Nephron progenitor cell (in vitro differentiated cells): ENCODE data around the gene RNF144A.
A peak's percentile ranks its signal among the peaks of the same experiment; 100 is the strongest.

Experiments
- DNase-seq: peaks from one replicate; pipeline ENCODE4 v3.0.0; 2021
- H3K27ac Mint-ChIP-seq: 2 replicates; pipeline ENCODE4 v1.8.0; 2021; ENCODE audit warnings: mild to moderate bottlenecking, moderate library complexity, mixed read lengths
- H3K27me3 Mint-ChIP-seq: 2 replicates; pipeline ENCODE4 v1.8.0; 2021; ENCODE audit warnings: mild to moderate bottlenecking, low read depth, mixed read lengths; ENCODE audit not compliant: poor library complexity
- H3K36me3 Mint-ChIP-seq: 2 replicates; pipeline ENCODE4 v1.8.0; 2021; ENCODE audit warnings: low read depth, mixed read lengths
- H3K4me1 Mint-ChIP-seq: 2 replicates; pipeline ENCODE4 v1.8.0; 2021; ENCODE audit warnings: mixed read lengths
- H3K4me3 Mint-ChIP-seq: 2 replicates; pipeline ENCODE4 v1.8.0; 2021; ENCODE audit warnings: mild to moderate bottlenecking, moderate library complexity, mixed read lengths
- H3K9me3 Mint-ChIP-seq: 2 replicates; pipeline ENCODE4 v1.8.0; 2021; ENCODE audit warnings: mild to moderate bottlenecking, moderate library complexity, mixed read lengths
- CTCF ChIP-seq: fragments of 200-600 bp; sonication (generic); IDR thresholded peaks from 2 replicates; pipeline ENCODE4 v1.5.0; 2021; ENCODE audit warnings: antibody characterized with exemption

The RNF144A gene

GRCh38 chr2:6917071-6917760 lies at the start of gene RNF144A:
Gene RNF144A, plus strand, starts transcription at chr2:6917412. Its CDS starts 79,515 bp downstream, at chr2:6996927.
- H3K4me3 Mint-ChIP-seq = peak within 1 kb of the TSS; percentile 82
- peaks cover 46% of the 10 kb centered on the region for H3K4me1 Mint-ChIP-seq
- peaks cover 7% of the 10 kb centered on the region for H3K9me3 Mint-ChIP-seq
- peaks cover 25% of the 10 kb centered on the region for H3K36me3 Mint-ChIP-seq
- DNase-seq = peak; percentile 85
- no peak within 1 kb of the TSS for H3K27ac Mint-ChIP-seq
- TF ChIP-seq CTCF = peak; percentile 15
- H3K27me3 Mint-ChIP-seq = peaks cover 23% of the 10 kb centered on the region

- TF ChIP-seq CTCF = no peak
- no peaks in the 10 kb centered on the region for H3K36me3 Mint-ChIP-seq
- no peak overlapping the region for H3K27ac Mint-ChIP-seq
- H3K27me3 Mint-ChIP-seq = peaks cover 29% of the 10 kb centered on the region
- H3K4me1 Mint-ChIP-seq = peaks cover under 1% of the 10 kb centered on the region
- no peak overlapping the region for H3K4me3 Mint-ChIP-seq
- peaks cover 20% of the 10 kb centered on the region for H3K9me3 Mint-ChIP-seq
- DNase-seq = no peak
Observed at GRCh38 chr2:6872394-6872793, 44.8 kb upstream of the RNF144A start.

- no peak overlapping the region for H3K4me3 Mint-ChIP-seq
- H3K4me1 Mint-ChIP-seq = no peaks in the 10 kb centered on the region
- H3K9me3 Mint-ChIP-seq = peaks cover 25% of the 10 kb centered on the region
- no peaks in the 10 kb centered on the region for H3K36me3 Mint-ChIP-seq
- DNase-seq = no peak
- H3K27me3 Mint-ChIP-seq = peaks cover 19% of the 10 kb centered on the region
- no peak overlapping the region for H3K27ac Mint-ChIP-seq
- no peak for TF ChIP-seq CTCF
Observed at GRCh38 chr2:6874032-6874431, 43.2 kb upstream of the RNF144A start.

GRCh38 chr2:6876309-6876708 lies 40.9 kb upstream of the RNF144A start:
- no peak overlapping the region for H3K4me3 Mint-ChIP-seq
- peaks cover 44% of the 10 kb centered on the region for H3K9me3 Mint-ChIP-seq
- H3K36me3 Mint-ChIP-seq = peaks cover 16% of the 10 kb centered on the region
- no peak for DNase-seq
- TF ChIP-seq CTCF = no peak
- peaks cover 4% of the 10 kb centered on the region for H3K4me1 Mint-ChIP-seq
- peaks cover 15% of the 10 kb centered on the region for H3K27me3 Mint-ChIP-seq
- H3K27ac Mint-ChIP-seq = no peak overlapping the region

GRCh38 chr2:6877402-6878304 lies 39.6 kb upstream of the RNF144A start, which contains the start of gene RSAD2:
Gene RSAD2, plus strand, starts transcription at chr2:6877777. Its CDS starts 24 bp downstream, at chr2:6877801.
- DNase-seq = no peak
- Mint-ChIP-seq H3K27ac (no peak within 1 kb of the TSS), H3K36me3 (peaks cover 16% of the 10 kb centered on the region), H3K4me3 (no peak within 1 kb of the TSS), H3K4me1 (peaks cover 4% of the 10 kb centered on the region), H3K27me3 (peaks cover 5% of the 10 kb centered on the region), H3K9me3 (peaks cover 44% of the 10 kb centered on the region)
- TF ChIP-seq CTCF = no peak
